ENCODE data around the gene TNNC2. TPM values are rescaled to one million over a fixed set of nuclear protein-coding genes. Genes with fewer than 3 reads are reported as not detected.

TNNC2 gene
- total RNA-seq, 1 donor from 2014 or later = 0.54 TPM

DNA sequence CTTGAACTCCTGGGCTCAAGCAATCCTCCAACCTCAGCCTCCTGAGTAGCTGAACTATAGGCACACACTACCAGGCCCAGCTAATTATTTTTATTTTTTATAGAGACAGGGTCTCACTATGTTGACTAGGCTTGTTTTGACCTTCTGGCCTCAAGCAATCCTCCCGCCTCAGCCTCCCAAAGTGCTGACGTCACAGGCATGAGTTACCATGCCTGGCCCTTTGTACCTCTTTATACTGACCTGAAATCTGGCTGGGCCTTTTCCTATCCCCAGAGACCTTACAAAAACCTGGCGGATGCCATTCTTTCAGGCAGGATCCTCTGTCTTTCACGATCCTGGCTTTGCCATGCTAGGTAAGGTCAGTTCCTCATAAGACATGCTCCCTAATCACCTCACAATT lies 47.0 kb downstream of the TNNC2 start:
- H3K4me1 Mint-ChIP-seq = peaks cover 12% of the 10 kb centered on the region
- no peaks in the 10 kb centered on the region for H3K9me3 Mint-ChIP-seq
- H3K27ac Mint-ChIP-seq = no peak overlapping the region
- H3K27me3 Mint-ChIP-seq (ENCODE audit: low read depth) = peaks cover 2% of the 10 kb centered on the region
- TF ChIP-seq, protein P1, sequence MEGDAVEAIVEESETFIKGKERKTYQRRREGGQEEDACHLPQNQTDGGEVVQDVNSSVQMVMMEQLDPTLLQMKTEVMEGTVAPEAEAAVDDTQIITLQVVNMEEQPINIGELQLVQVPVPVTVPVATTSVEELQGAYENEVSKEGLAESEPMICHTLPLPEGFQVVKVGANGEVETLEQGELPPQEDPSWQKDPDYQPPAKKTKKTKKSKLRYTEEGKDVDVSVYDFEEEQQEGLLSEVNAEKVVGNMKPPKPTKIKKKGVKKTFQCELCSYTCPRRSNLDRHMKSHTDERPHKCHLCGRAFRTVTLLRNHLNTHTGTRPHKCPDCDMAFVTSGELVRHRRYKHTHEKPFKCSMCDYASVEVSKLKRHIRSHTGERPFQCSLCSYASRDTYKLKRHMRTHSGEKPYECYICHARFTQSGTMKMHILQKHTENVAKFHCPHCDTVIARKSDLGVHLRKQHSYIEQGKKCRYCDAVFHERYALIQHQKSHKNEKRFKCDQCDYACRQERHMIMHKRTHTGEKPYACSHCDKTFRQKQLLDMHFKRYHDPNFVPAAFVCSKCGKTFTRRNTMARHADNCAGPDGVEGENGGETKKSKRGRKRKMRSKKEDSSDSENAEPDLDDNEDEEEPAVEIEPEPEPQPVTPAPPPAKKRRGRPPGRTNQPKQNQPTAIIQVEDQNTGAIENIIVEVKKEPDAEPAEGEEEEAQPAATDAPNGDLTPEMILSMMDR (IDR thresholded peaks at IDR 0.05; ENCODE audit: unreplicated experiment) = no peak
- DNase-seq (ENCODE audit: low spot score in 2 of 2, unreplicated experiment in 2 of 2) = no peak
- no peak overlapping the region for H3K4me3 Mint-ChIP-seq
- H3K36me3 Mint-ChIP-seq = no peaks in the 10 kb centered on the region

GRCh38 chr20:45779011-45779915 lies 47.8 kb downstream of the TNNC2 start:
- H3K9me3 Mint-ChIP-seq = no peaks in the 10 kb centered on the region
- DNase-seq (ENCODE audit: low spot score in 2 of 2, unreplicated experiment in 2 of 2) = no peak
- H3K4me3 Mint-ChIP-seq = no peak overlapping the region
- TF ChIP-seq, protein P1 (IDR thresholded peaks at IDR 0.05; ENCODE audit: unreplicated experiment) = no peak
- H3K36me3 Mint-ChIP-seq = no peaks in the 10 kb centered on the region
- H3K4me1 Mint-ChIP-seq = peaks cover 12% of the 10 kb centered on the region
- peak overlapping the region; percentile 55 for H3K27ac Mint-ChIP-seq
- H3K27me3 Mint-ChIP-seq (ENCODE audit: low read depth) = no peaks in the 10 kb centered on the region

DNA sequence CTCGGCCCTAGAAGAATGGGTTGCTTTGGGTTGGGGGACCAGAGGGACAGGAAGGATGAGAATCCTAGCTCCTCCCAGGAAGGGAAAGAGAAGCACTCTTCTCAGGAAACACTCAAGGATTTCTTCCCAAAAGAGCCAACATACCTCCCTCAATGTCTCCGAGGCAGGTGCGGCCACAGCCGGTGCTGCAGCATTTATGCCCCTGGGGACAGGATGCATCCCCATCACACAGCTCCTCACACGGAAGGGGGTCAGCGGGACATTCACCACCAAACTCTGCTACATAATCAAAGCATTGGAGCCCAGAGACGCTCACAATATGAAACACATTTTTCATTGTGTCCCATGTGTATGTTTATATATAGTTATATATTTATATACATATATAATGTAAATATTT lies 50.2 kb downstream of the TNNC2 start:
- H3K27ac Mint-ChIP-seq = no peak overlapping the region
- no peaks in the 10 kb centered on the region for H3K36me3 Mint-ChIP-seq
- H3K4me3 Mint-ChIP-seq = no peak overlapping the region
- H3K4me1 Mint-ChIP-seq = peaks cover 12% of the 10 kb centered on the region
- H3K9me3 Mint-ChIP-seq = no peaks in the 10 kb centered on the region
- TF ChIP-seq, protein P1 (IDR thresholded peaks at IDR 0.05; ENCODE audit: unreplicated experiment) = no peak
- no peak for DNase-seq (ENCODE audit: low spot score in 2 of 2, unreplicated experiment in 2 of 2)
- no peaks in the 10 kb centered on the region for H3K27me3 Mint-ChIP-seq (ENCODE audit: low read depth)

DNA sequence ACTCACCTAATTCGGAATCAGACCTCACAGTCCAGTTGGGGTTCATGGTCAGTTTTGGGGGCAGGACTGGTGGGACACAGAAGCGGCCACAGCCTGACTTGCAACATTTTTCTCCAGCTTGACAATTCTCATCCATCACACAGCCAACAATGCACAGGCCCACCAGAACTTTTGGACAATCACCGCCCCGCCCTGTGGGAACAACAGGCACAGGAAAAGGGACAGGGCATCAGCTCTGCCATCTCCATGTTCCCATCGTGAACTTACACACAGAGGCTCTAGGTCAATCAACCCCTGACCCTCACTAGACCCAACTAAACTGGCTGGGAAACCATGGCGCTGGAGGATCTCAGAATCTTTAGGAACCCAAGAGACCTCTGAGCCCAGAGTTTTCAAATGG lies 51.7 kb downstream of the TNNC2 start:
- Mint-ChIP-seq H3K36me3 (no peaks in the 10 kb centered on the region), H3K27me3 (ENCODE audit: low read depth) (no peaks in the 10 kb centered on the region), H3K27ac (no peak overlapping the region), H3K4me1 (peaks cover 14% of the 10 kb centered on the region), H3K4me3 (no peak overlapping the region), H3K9me3 (no peaks in the 10 kb centered on the region)
- TF ChIP-seq, protein P1 (IDR thresholded peaks at IDR 0.05; ENCODE audit: unreplicated experiment) = no peak
- no peak for DNase-seq (ENCODE audit: low spot score in 2 of 2, unreplicated experiment in 2 of 2)

GRCh38 chr20:45774945-45775344 lies 52.2 kb downstream of the TNNC2 start:
- H3K9me3 Mint-ChIP-seq = no peaks in the 10 kb centered on the region
- no peak for DNase-seq (ENCODE audit: low spot score in 2 of 2, unreplicated experiment in 2 of 2)
- no peak overlapping the region for H3K27ac Mint-ChIP-seq
- TF ChIP-seq, protein P1 (IDR thresholded peaks at IDR 0.05; ENCODE audit: unreplicated experiment) = no peak
- peaks cover 14% of the 10 kb centered on the region for H3K4me1 Mint-ChIP-seq
- H3K4me3 Mint-ChIP-seq = no peak overlapping the region
- no peaks in the 10 kb centered on the region for H3K27me3 Mint-ChIP-seq (ENCODE audit: low read depth)
- no peaks in the 10 kb centered on the region for H3K36me3 Mint-ChIP-seq

Other genes starting within 250 kb of the TNNC2 start
- gene WFDC8, start 248.0 kb downstream of the TNNC2 start, total RNA-seq = not detected in 3 replicates
- not detected in 3 replicates for gene WFDC10A, start 197.6 kb downstream of the TNNC2 start, total RNA-seq
- not detected in 3 replicates for gene WFDC9, start 196.0 kb downstream of the TNNC2 start, total RNA-seq
- not detected in 3 replicates for gene WFDC11, start 157.1 kb downstream of the TNNC2 start, total RNA-seq
- gene WFDC13, start 125.3 kb downstream of the TNNC2 start, total RNA-seq = not detected in 3 replicates
- not detected in 3 replicates for gene WFDC10B, start 122.3 kb downstream of the TNNC2 start, total RNA-seq
- not detected in 3 replicates for gene SPINT4, start 105.0 kb downstream of the TNNC2 start, total RNA-seq
- gene WFDC3, start 35.4 kb downstream of the TNNC2 start, total RNA-seq = 0.45 TPM in 1 of 3 replicates, not detected in the others
- 25.9 to 28.9 TPM (median 26.5 TPM) in 3 replicates for gene DNTTIP1, start 35.4 kb downstream of the TNNC2 start, total RNA-seq
- 48.1 to 50.2 TPM (median 48.3 TPM) in 3 replicates for gene UBE2C, start 14.7 kb downstream of the TNNC2 start, total RNA-seq
- gene SNX21, start 6.5 kb upstream of the TNNC2 start, total RNA-seq = 15.8 to 21.0 TPM (median 17.3 TPM) in 3 replicates
- 19.8 to 20.9 TPM (median 20.6 TPM) in 3 replicates for gene ACOT8, start 30.1 kb upstream of the TNNC2 start, total RNA-seq
- gene ZSWIM3, start 30.3 kb upstream of the TNNC2 start, total RNA-seq = 3.7 to 4.6 TPM (median 4.4 TPM) in 3 replicates
- 12.0 to 12.8 TPM (median 12.6 TPM) in 3 replicates for gene ZSWIM1, start 53.9 kb upstream of the TNNC2 start, total RNA-seq
- gene SPATA25, start 60.3 kb upstream of the TNNC2 start, total RNA-seq = 3.2 to 4.0 TPM (median 3.4 TPM) in 3 replicates
- 7.2 to 8.3 TPM (median 8.1 TPM) in 3 replicates for gene NEURL2, start 63.9 kb upstream of the TNNC2 start, total RNA-seq
- gene CTSA, start 64.0 kb upstream of the TNNC2 start, total RNA-seq = 74.4 to 86.7 TPM (median 78.8 TPM) in 3 replicates
- 54.6 to 58.1 TPM (median 55.5 TPM) in 3 replicates for gene PLTP, start 84.8 kb upstream of the TNNC2 start, total RNA-seq
- gene PCIF1, start 107.4 kb upstream of the TNNC2 start, total RNA-seq = 43.7 to 45.2 TPM (median 44.4 TPM) in 3 replicates
- gene ZNF335, start 144.9 kb upstream of the TNNC2 start, total RNA-seq = 31.1 to 33.5 TPM (median 31.6 TPM) in 3 replicates
- gene MMP9, start 181.6 kb upstream of the TNNC2 start, total RNA-seq = 0.11 TPM in 1 of 3 replicates, not detected in the others
- 6.9 to 9.1 TPM (median 7.7 TPM) in 3 replicates for gene SLC12A5, start 201.9 kb upstream of the TNNC2 start, total RNA-seq

Data from mesothelial cell of epicardium (in vitro differentiated cells).